K562 (cell line): ENCODE results near the gene TRERF1. TPM values are rescaled to one million over a fixed set of nuclear protein-coding genes. Genes with fewer than 3 reads are reported as not detected.

Experiments used
- C11orf30 ChIP-seq: fragments of 450-650 bp; IDR thresholded peaks from 2 replicates; pipeline ENCODE4 v1.6.1; 2016; ENCODE audit warnings: low read depth, mild to moderate bottlenecking
- CTCF ChIP-seq, 3 experiments: IDR thresholded peaks in 2 of 3; conservative IDR thresholded peaks in 1 of 3; 2 replicates each; pipeline ENCODE4 v1.5.1; 2011 to 2012; ENCODE audit warnings: low read length in 3 of 3, mild to moderate bottlenecking in 3 of 3, control low read depth in 2 of 3, improper control_type of control experiment in 1 of 3, inconsistent platforms in 1 of 3, low read depth in 1 of 3, mixed read lengths in 1 of 3, moderate library complexity in 1 of 3; ENCODE audit not compliant: insufficient read depth in 2 of 3
- ELF2 ChIP-seq: fragments of 250-450 bp; sonication (Bioruptor Pico); IDR thresholded peaks from 2 replicates; pipeline ENCODE4 v1.5.0; 2021; ENCODE audit warnings: mild to moderate bottlenecking
- ID3 ChIP-seq, 2 experiments: fragments of 250-450 bp in 1 of 2; fragments of 450-650 bp in 1 of 2; sonication (Bioruptor Pico) in 1 of 2; IDR thresholded peaks; 2 replicates each; pipeline versions ENCODE4 v1.6.1 to v1.8.0; 2016 to 2021; ENCODE audit warnings: mild to moderate bottlenecking in 2 of 2, moderate library complexity in 2 of 2, missing compliant biosample characterization in 1 of 2, missing genetic modification characterization in 1 of 2
- IFI16 ChIP-seq: fragments of 250-450 bp; sonication (Bioruptor Pico); IDR thresholded peaks from 2 replicates; pipeline ENCODE4 v2.1.2; 2022; ENCODE audit warnings: mild to moderate bottlenecking, inconsistent platforms
- MYC ChIP-seq, 2 experiments: fragments of 250-450 bp in 1 of 2; sonication (Bioruptor Pico) in 1 of 2; IDR thresholded peaks; 2 replicates each; pipeline versions ENCODE4 v1.5.1 to v1.6.1; 2012 to 2021; ENCODE audit warnings: low read depth in 2 of 2, borderline replicate concordance in 1 of 2, improper control_type of control experiment in 1 of 2, low read length in 1 of 2, mild to moderate bottlenecking in 1 of 2, moderate library complexity in 1 of 2
- NCOA2 ChIP-seq, 2 experiments: fragments of 450-650 bp; IDR thresholded peaks; 2 replicates each; pipeline ENCODE4 v1.6.1; 2018; ENCODE audit warnings: mild to moderate bottlenecking in 2 of 2, moderate library complexity in 1 of 2; ENCODE audit not compliant: partially characterized antibody in 2 of 2
- PML ChIP-seq: IDR thresholded peaks from 2 replicates; pipeline ENCODE4 v1.6.1; 2012; ENCODE audit warnings: low read length, inconsistent platforms
- RBM34 ChIP-seq: fragments of 200-400 bp; formaldehyde crosslinking; IDR thresholded peaks from 2 replicates; pipeline ENCODE4 v1.6.1; 2018; ENCODE audit warnings: low read length, borderline replicate concordance; ENCODE audit not compliant: insufficient read depth
- TCF3 ChIP-seq: sonication (generic); formaldehyde crosslinking; IDR thresholded peaks from 2 replicates; pipeline ENCODE4 v1.4.0; 2020; ENCODE audit warnings: mild to moderate bottlenecking, missing genetic modification reagents
- ZKSCAN8 ChIP-seq: fragments of 200-800 bp; sonication (Bioruptor generic); IDR thresholded peaks from 2 replicates; pipeline ENCODE4 v1.6.1; 2016; ENCODE audit warnings: missing genetic modification characterization, missing compliant biosample characterization
- ZNF146 ChIP-seq: IDR thresholded peaks from one replicate; pipeline ENCODE4 v1.6.1; 2018; ENCODE audit warnings: missing compliant biosample characterization; ENCODE audit not compliant: unreplicated experiment
- ZNF274 ChIP-seq: IDR thresholded peaks from 2 replicates; pipeline ENCODE4 v1.6.1; 2011; ENCODE audit warnings: low read depth, mild to moderate bottlenecking, low read length, moderate library complexity, borderline replicate concordance
- ZNF668 ChIP-seq: fragments of 250-450 bp; sonication (Bioruptor Pico); IDR thresholded peaks from 2 replicates; pipeline ENCODE4 v1.8.0; 2022; ENCODE audit warnings: mild to moderate bottlenecking, inconsistent platforms
- ZNF696 ChIP-seq: fragments of 250-450 bp; sonication (Bioruptor Pico); conservative IDR thresholded peaks from 2 replicates; pipeline ENCODE4 v1.4.0; 2020; ENCODE audit warnings: mild to moderate bottlenecking, moderate library complexity
- ZNF778 ChIP-seq: fragments of 450-650 bp; formaldehyde crosslinking; IDR thresholded peaks from 2 replicates; pipeline ENCODE4 v1.4.0; 2020; ENCODE audit warnings: mild to moderate bottlenecking, moderate library complexity
- polyA plus RNA-seq, 8 experiments: library from polyadenylated mRNA; depleted of rRNA in 4 of 8; stranded (reverse) in 5 of 8; unstranded in 3 of 8; fragments of >200 nt; fragmentation: Nextera tagmentation in 2 of 8; fragmentation: Illumina TruSeq in 1 of 8; extraction: Ambion mirVana in 2 of 8; extraction: Trizol in 1 of 8; gene quantifications; 2 replicates each; pipeline versions ENCODE4 v1.2.1 to v1.2.3, GENCODE V29; 2011 to 2014; ENCODE audit warnings: inconsistent platforms in 1 of 8, missing spikeins in 1 of 8
- total RNA-seq, 7 experiments: library from RNA; depleted of rRNA in 6 of 7; stranded (reverse); fragments of >200 nt in 6 of 7; fragmentation: Illumina TruSeq in 2 of 7; extraction: Trizol in 2 of 7; gene quantifications; 2 replicates each; pipeline versions ENCODE4 v1.2.1 to v1.2.3, GENCODE V29; 2011 to 2021; ENCODE audit warnings: low replicate concordance in 1 of 7
- TF ChIP-seq, protein P1 (sequence below): fragments of 450-650 bp; conservative IDR thresholded peaks from 2 replicates; pipeline ENCODE4 v1.6.1; 2016; ENCODE audit warnings: missing genetic modification characterization, low read depth, mild to moderate bottlenecking, control low read depth, missing compliant biosample characterization
- TF ChIP-seq, protein P2 (sequence below): fragments of 250-450 bp; sonication (Bioruptor Pico); IDR thresholded peaks from 2 replicates; pipeline ENCODE4 v1.5.1; 2021; ENCODE audit warnings: mild to moderate bottlenecking
- TF ChIP-seq, protein P3 (sequence below): fragments of 250-450 bp; sonication (Bioruptor Pico); IDR thresholded peaks from 2 replicates; pipeline ENCODE4 v1.8.0; 2021; ENCODE audit warnings: mild to moderate bottlenecking, moderate library complexity

Gene TRERF1
- total and polyA plus RNA-seq, 9 of the 15 experiments (the other 6 are each of a cell fraction or from before 2014, with no cell fraction given): 0.04 to 0.20 (median 0.07) TPM; not detected in 3

DNA sequence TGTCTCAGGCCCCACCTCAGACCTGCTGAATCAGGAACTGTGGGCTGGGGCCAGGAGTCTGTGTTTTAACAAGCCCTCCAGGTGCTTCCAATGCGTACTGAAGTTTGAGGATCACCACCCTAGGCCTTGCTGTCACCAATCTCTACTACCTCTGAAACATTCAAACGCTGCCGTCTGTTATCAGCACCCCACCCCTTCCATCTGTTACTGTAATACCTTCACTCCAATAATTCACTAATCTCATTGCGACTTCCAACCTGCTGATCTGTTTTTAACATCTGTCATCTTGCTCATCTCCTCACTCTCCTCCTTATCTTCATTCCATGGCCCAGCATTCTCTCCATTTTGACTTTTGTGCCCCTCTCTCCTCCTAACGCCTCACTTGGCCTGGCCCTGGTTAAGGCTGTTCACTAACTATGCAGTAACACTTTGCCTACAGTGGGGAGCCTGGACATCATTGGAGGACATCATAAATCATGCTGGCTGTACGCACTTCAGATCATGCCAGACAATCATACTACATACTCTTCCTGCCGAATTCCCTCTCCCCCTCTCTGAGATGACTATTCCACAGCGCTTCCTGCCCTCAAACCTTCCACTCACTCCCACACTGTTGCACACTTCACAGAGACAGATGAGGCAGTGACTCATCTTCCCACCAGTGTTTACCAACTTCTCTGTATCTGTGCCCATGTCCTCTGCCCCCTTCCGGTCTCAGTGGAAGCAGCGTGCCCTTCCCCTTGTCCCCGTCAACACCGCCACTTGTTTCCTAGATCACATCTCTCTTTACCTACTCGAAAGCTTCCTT, 254.0 kb downstream of the TRERF1 start (continued):
- TF ChIP-seq ID3 (CRISPR knock-in tag; IDR thresholded peaks at IDR 0.05): no peak
- peak; percentile 92 for TF ChIP-seq ID3 (tag; IDR thresholded peaks at IDR 0.05)
- TF ChIP-seq PML: peak; percentile 98
- TF ChIP-seq RBM34: no peak
- peak; percentile 59 to 89 for TF ChIP-seq NCOA2 (IDR thresholded peaks at IDR 0.05; ENCODE audit: partially characterized antibody in 2 of 2)
- TF ChIP-seq, protein P1, sequence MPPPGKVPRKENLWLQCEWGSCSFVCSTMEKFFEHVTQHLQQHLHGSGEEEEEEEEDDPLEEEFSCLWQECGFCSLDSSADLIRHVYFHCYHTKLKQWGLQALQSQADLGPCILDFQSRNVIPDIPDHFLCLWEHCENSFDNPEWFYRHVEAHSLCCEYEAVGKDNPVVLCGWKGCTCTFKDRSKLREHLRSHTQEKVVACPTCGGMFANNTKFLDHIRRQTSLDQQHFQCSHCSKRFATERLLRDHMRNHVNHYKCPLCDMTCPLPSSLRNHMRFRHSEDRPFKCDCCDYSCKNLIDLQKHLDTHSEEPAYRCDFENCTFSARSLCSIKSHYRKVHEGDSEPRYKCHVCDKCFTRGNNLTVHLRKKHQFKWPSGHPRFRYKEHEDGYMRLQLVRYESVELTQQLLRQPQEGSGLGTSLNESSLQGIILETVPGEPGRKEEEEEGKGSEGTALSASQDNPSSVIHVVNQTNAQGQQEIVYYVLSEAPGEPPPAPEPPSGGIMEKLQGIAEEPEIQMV (tag): peak; percentile 72
- no peak for TF ChIP-seq ZNF778
- TF ChIP-seq TCF3 (CRISPR knock-in tag): peak; percentile 97
- no peak for TF ChIP-seq IFI16
- TF ChIP-seq ZKSCAN8 (CRISPR knock-in tag): no peak
- TF ChIP-seq ZNF146 (CRISPR knock-in tag): no peak
- TF ChIP-seq C11orf30: peak; percentile 76
- no peak for TF ChIP-seq ELF2 (CRISPR knock-in tag)
- TF ChIP-seq CTCF (IDR thresholded peaks at IDR 0.05 in 2 of 3, conservative IDR thresholded peaks at IDR 0.05 in 1 of 3; ENCODE audit: insufficient read depth in 2 of 3, low read depth in 1 of 3, low read length in 3 of 3): peak; percentile 10 to 16 (median 15); a peak in 1 of 6 replicates
- peak; percentile 65; the same call in 1 of the 2 replicates for TF ChIP-seq ZNF274
- TF ChIP-seq, protein P2, sequence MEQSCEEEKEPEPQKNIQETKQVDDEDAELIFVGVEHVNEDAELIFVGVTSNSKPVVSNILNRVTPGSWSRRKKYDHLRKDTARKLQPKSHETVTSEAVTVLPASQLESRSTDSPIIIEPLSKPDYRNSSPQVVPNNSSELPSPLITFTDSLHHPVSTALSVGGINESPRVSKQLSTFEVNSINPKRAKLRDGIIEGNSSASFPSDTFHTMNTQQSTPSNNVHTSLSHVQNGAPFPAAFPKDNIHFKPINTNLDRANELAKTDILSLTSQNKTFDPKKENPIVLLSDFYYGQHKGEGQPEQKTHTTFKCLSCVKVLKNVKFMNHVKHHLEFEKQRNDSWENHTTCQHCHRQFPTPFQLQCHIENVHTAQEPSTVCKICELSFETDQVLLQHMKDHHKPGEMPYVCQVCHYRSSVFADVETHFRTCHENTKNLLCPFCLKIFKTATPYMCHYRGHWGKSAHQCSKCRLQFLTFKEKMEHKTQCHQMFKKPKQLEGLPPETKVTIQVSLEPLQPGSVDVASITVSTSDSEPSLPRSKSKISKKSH (CRISPR knock-in tag): no peak
- TF ChIP-seq, protein P3, sequence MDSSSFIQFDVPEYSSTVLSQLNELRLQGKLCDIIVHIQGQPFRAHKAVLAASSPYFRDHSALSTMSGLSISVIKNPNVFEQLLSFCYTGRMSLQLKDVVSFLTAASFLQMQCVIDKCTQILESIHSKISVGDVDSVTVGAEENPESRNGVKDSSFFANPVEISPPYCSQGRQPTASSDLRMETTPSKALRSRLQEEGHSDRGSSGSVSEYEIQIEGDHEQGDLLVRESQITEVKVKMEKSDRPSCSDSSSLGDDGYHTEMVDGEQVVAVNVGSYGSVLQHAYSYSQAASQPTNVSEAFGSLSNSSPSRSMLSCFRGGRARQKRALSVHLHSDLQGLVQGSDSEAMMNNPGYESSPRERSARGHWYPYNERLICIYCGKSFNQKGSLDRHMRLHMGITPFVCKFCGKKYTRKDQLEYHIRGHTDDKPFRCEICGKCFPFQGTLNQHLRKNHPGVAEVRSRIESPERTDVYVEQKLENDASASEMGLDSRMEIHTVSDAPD (CRISPR knock-in tag): no peak
- TF ChIP-seq ZNF696 (CRISPR knock-in tag): no peak
- peak; percentile 86; the same call in 1 of the 2 replicates for TF ChIP-seq ZNF668 (CRISPR knock-in tag)
- TF ChIP-seq MYC (IDR thresholded peaks at IDR 0.05; ENCODE audit: low read depth, low read length): peak; percentile 59; the same call in 1 of the 2 replicates
- TF ChIP-seq MYC (CRISPR knock-in tag; IDR thresholded peaks at IDR 0.05; ENCODE audit: borderline replicate concordance, low read depth): 0 out of 2 replicates have a peak, but pooled peaks have one; percentile 9
